SU-DHL-6 (cell line): Measurements from ENCODE around the gene EVPL.
"Not testable (repeated sequence)": the region's sequence is repeated elsewhere in the genome, so short reads cannot be mapped to it uniquely, and the experiment has no call there.

Experiments used
- H2AFZ ChIP-seq: fragments of 200-600 bp; sonication (generic); 2 replicates; pipeline ENCODE4 v1.6.1; 2014; ENCODE audit warnings: low read depth, mild to moderate bottlenecking, moderate library complexity, mixed read lengths, antibody characterized with exemption, low read length; ENCODE audit not compliant: severe bottlenecking
- H3F3A ChIP-seq: fragments of 200-600 bp; shearing (Covaris generic); 2 replicates; pipeline ENCODE4 v1.6.0; 2016; ENCODE audit warnings: antibody characterized with exemption, mild to moderate bottlenecking; ENCODE audit not compliant: insufficient read depth
- H3K27ac ChIP-seq: fragments of 200-600 bp; sonication (generic); 2 replicates; pipeline ENCODE4 v1.5.1; 2016; ENCODE audit warnings: low read depth, mild to moderate bottlenecking, low read length, moderate library complexity, mixed read lengths
- H3K27me3 ChIP-seq: fragments of 200-600 bp; sonication (generic), shearing (Covaris generic); 2 replicates; pipeline ENCODE4 v1.6.0; 2014; ENCODE audit warnings: mild to moderate bottlenecking, low read length
- H3K36me3 ChIP-seq: fragments of 200-600 bp; sonication (generic); 2 replicates; pipeline ENCODE4 v1.6.1; 2014; ENCODE audit warnings: mild to moderate bottlenecking, low read length, mixed read lengths
- H3K4me2 ChIP-seq: fragments of 300-600, 200-600 bp; shearing (Covaris generic), sonication (generic); 2 replicates; pipeline ENCODE4 v1.6.0; 2014; ENCODE audit warnings: low read length, low read depth, mild to moderate bottlenecking; ENCODE audit not compliant: poor library complexity, severe bottlenecking
- H3K4me3 ChIP-seq: fragments of 200-600 bp; sonication (generic); 2 replicates; pipeline ENCODE4 v1.5.1; 2014; ENCODE audit warnings: antibody characterized with exemption, low read length, mild to moderate bottlenecking, mixed read lengths; ENCODE audit not compliant: insufficient read depth, poor library complexity, severe bottlenecking
- H3K79me2 ChIP-seq: fragments of 200-600 bp; sonication (generic); 2 replicates; pipeline ENCODE4 v1.6.1; 2014; ENCODE audit warnings: mild to moderate bottlenecking, low read length, moderate library complexity; ENCODE audit not compliant: insufficient read depth
- H3K9ac ChIP-seq: fragments of 200-600 bp; sonication (generic); 2 replicates; pipeline ENCODE4 v1.7.0; 2014; ENCODE audit warnings: mild to moderate bottlenecking, low read length
- H3K9me2 ChIP-seq: fragments of 200-600 bp; sonication (generic); replicated peaks from 2 replicates; pipeline ENCODE4 v1.6.1; 2014; ENCODE audit warnings: low read length; ENCODE audit not compliant: insufficient read depth
- H3K9me3 ChIP-seq: fragments of 200-600 bp; sonication (generic); 2 replicates; pipeline ENCODE4 v1.6.1; 2014; ENCODE audit warnings: low read length, mixed read lengths; ENCODE audit not compliant: insufficient read depth
- H4K20me1 ChIP-seq: fragments of 200-600 bp; sonication (generic); 2 replicates; pipeline ENCODE4 v1.6.1; 2014; ENCODE audit warnings: low read depth, mild to moderate bottlenecking, antibody characterized with exemption, low read length, moderate library complexity, mixed read lengths
- EZH2phosphoT487 ChIP-seq: fragments of 200-600 bp; sonication (generic), shearing (Covaris generic); conservative IDR thresholded peaks from 2 replicates; pipeline ENCODE4 v1.6.1; 2018; ENCODE audit warnings: mild to moderate bottlenecking, antibody characterized with exemption, low read length, moderate library complexity, mixed read lengths
- TF ChIP-seq, protein P1 (sequence below): fragments of 200-600 bp; sonication (generic); IDR thresholded peaks from one replicate; pipeline ENCODE4 v1.5.1; 2017; ENCODE audit warnings: antibody characterized with exemption, mild to moderate bottlenecking, low read length, moderate library complexity; ENCODE audit not compliant: insufficient read depth, poor library complexity, severe bottlenecking

Gene EVPL

GRCh38 chr17:75978938-75979704 lies 48.0 kb downstream of the EVPL start, which contains the start of the genes ACOX1 and TEN1:
Gene ACOX1, minus strand, starts transcription at chr17:75979166. Its CDS starts 93 bp downstream, at chr17:75979073.
Gene TEN1, plus strand, starts transcription at chr17:75979240. Its CDS starts 6,953 bp downstream, at chr17:75986193.
- Histone ChIP-seq H2AFZ (peak within 1 kb of the TSS; percentile 92), H4K20me1 (no peaks in the 10 kb centered on the region), H3F3A (0 out of 2 replicates have a peak, but pooled peaks cover 12% of the 10 kb centered on the region), H3K4me3 (peak within 1 kb of the TSS; percentile 100), H3K27me3 (no peaks in the 10 kb centered on the region), H3K4me2 (peak within 1 kb of the TSS; percentile 78), H3K27ac (peak within 1 kb of the TSS; percentile 81), H3K79me2 (no peaks in the 10 kb centered on the region; the same call in 1 of the 2 replicates), H3K9me3 (no peaks in the 10 kb centered on the region), H3K36me3 (no peaks in the 10 kb centered on the region), H3K9ac (peak within 1 kb of the TSS; percentile 97), H3K9me2 (no peaks in the 10 kb centered on the region)
- TF ChIP-seq, protein P1, sequence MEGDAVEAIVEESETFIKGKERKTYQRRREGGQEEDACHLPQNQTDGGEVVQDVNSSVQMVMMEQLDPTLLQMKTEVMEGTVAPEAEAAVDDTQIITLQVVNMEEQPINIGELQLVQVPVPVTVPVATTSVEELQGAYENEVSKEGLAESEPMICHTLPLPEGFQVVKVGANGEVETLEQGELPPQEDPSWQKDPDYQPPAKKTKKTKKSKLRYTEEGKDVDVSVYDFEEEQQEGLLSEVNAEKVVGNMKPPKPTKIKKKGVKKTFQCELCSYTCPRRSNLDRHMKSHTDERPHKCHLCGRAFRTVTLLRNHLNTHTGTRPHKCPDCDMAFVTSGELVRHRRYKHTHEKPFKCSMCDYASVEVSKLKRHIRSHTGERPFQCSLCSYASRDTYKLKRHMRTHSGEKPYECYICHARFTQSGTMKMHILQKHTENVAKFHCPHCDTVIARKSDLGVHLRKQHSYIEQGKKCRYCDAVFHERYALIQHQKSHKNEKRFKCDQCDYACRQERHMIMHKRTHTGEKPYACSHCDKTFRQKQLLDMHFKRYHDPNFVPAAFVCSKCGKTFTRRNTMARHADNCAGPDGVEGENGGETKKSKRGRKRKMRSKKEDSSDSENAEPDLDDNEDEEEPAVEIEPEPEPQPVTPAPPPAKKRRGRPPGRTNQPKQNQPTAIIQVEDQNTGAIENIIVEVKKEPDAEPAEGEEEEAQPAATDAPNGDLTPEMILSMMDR: no peak
- TF ChIP-seq EZH2phosphoT487: no peak

DNA sequence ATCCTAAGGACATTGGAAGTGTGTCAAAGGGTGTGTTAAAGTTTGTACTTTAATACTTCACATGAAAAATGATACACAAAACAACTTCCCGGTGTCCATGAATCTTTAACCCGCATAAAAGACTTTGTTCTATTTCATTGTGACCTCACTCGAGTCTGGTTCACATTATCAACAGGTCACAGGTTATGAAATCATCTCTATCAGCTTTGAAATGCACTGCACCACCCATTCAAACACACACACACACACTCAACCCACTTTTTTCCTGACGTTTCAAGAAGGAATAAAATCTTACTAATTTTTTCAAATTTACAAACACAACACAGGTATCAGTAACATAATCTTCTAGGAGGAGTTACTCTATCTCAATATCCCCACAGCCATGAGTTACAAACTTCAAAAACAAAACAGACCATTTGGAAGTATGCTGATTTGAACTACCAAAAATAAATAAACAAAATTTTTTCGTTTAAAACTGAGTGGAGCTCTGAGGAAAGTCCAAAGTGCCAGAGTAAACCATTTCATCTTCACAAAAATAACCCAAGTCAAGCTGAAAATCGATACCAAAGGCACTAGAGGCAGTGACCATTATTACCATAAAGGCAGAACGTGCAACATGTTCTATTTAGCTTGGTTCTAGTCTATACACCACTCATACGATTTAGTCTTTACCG lies 50.8 kb downstream of the EVPL start:
- H3K27ac ChIP-seq: no peak overlapping the region
- no peaks in the 10 kb centered on the region; the same call in 1 of the 2 replicates for H3K79me2 ChIP-seq
- peak overlapping the region; percentile 20 for H3K4me2 ChIP-seq

GRCh38 chr17:75975757-75976174 lies 51.3 kb downstream of the EVPL start:
- no peak overlapping the region for H3K4me3 ChIP-seq
- H3K27ac ChIP-seq: no peak overlapping the region
- H2AFZ ChIP-seq: no peak overlapping the region
- H3K79me2 ChIP-seq: no peaks in the 10 kb centered on the region; the same call in 1 of the 2 replicates
- no peaks in the 10 kb centered on the region for H3K36me3 ChIP-seq
- H3K9ac ChIP-seq: no peak overlapping the region
- H3F3A ChIP-seq: 0 out of 2 replicates have a peak, but pooled peaks cover 15% of the 10 kb centered on the region
- H3K4me2 ChIP-seq: no peak overlapping the region
- H3K9me2 ChIP-seq: no peaks in the 10 kb centered on the region
- H3K27me3 ChIP-seq: no peaks in the 10 kb centered on the region
- no peaks in the 10 kb centered on the region for H3K9me3 ChIP-seq
- TF ChIP-seq, protein P1: no peak
- no peak for TF ChIP-seq EZH2phosphoT487
- H4K20me1 ChIP-seq: no peaks in the 10 kb centered on the region

More for the DNA sequence above, 50.8 kb downstream of the EVPL start:
- Histone ChIP-seq H2AFZ (no peak overlapping the region), H3K9ac (no peak overlapping the region), H4K20me1 (no peaks in the 10 kb centered on the region), H3F3A (0 out of 2 replicates have a peak, but pooled peaks cover 17% of the 10 kb centered on the region), H3K27me3 (no peaks in the 10 kb centered on the region), H3K9me2 (no peaks in the 10 kb centered on the region), H3K4me3 (no peak overlapping the region), H3K36me3 (no peaks in the 10 kb centered on the region), H3K9me3 (no peaks in the 10 kb centered on the region)
- TF ChIP-seq, protein P1: no peak
- no peak for TF ChIP-seq EZH2phosphoT487

DNA sequence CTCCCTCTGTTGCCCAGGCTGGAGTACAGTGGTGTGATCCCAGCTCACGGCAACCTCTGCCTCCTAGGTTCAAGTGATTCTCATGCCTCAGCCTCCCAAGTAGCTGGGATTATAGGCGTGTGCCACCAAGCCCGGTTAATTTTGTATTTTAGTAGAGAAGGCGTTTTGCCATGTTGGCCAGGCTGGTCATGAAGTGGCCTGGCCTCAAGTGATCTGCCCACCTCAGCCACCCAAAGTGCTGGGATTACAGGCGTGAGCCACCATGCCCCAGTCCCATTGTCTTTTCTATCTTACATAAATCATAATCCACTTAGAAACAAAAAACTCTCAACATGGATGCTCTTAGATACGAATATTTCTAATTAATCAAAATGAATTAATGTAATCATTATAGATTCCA lies 51.9 kb downstream of the EVPL start:
- not testable (repeated sequence) for H3K9me3 ChIP-seq, H2AFZ ChIP-seq, H3K9me2 ChIP-seq, H3K27ac ChIP-seq, H3K4me2 ChIP-seq, H3K27me3 ChIP-seq, H3K9ac ChIP-seq, H3K4me3 ChIP-seq, H3K79me2 ChIP-seq, H3K36me3 ChIP-seq, H4K20me1 ChIP-seq
- 0 out of 2 replicates have a peak, but pooled peaks cover 13% of the 10 kb centered on the region for H3F3A ChIP-seq
